ENCODE data around the gene TENM3.
"Not testable (repeated sequence)": the region's sequence is repeated elsewhere in the genome, so short reads cannot be mapped to it uniquely, and the experiment has no call there.

The TENM3 gene

DNA sequence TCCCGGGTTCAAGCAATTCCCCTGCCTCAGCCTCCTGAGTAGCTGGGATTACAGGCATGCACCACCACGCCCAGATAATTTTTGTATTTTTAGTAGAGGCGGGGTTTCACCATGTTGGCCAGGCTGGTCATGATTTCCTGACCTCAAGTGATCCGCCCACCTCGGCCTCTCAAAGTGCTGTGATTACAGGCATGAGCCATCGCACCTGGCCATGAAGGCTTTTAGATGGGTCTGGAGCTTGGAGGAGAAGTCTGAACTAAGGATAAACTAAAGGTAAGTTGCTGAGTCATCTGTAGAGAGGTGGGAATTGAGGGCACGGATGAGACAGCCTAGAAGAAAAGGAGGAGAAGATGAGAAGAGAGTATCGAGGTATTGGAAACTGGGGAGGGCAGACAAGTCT, at the start of gene TENM3:
TENM3 (plus strand) TSS at position 199 of the 400 bp plus-strand sequence. CDS start 80,619 bp downstream, outside the sequence.
- in situ Hi-C loops (cut with MboI; ENCODE audit: low pct_unique_long_range_greater_than_20kb, low sequenced_read_pairs); DNase-seq: not testable (repeated sequence)

DNA sequence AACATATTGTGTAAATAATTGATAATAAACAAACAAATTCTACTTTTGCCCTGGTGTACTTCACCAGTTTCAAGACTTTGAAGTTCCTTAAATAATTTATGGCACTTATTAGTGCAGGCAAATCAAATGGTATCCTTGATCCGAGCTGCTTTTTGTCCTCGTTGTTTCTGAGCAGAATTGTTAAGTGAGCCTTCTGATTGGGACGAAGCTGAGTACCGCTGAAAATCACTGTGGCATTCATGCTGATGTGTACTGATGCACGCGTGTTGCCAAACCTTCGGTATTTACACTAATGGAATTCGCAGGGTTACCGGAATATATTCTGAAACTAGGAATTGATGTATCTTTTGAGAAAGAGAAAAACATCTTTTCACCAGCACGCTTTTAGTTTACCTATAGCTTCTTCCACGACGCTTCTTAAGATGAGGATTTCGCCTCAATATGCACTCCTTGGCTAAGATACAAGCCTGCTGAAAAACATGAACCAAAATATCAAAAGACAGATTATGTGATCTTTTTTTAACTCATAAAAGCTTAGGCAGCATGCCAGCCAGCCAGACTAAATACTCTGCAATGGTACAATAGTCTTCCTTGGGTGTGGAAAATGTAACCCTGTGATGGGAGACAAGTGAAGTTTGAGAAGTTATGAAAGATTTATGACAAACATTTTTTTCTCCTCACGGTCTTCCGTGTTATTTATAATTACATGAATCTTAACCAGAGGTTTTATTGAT, 48.9 kb upstream of the TENM3 start:
- DNase-seq = no peak
- in situ Hi-C loops (cut with MboI; ENCODE audit: low pct_unique_long_range_greater_than_20kb, low sequenced_read_pairs) = no loop called here

DNA sequence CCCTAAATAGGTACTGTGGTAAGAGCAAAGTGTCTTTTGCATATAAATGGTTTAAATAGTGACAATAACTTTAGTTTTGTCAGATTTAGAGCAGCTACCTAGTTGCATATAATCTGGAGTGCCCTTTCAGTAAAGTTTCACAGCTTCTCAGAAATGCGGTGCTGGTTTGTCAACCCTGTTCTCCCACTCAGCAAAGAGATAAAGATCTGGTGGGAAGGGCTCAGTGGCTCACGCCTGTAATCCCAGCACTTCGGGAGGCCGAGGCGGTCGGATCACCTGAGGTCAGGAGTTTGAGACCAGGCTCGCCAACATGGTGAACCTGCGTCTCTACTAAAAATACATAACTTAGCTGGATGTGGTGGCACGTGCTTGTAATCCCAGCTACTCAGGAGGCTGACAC, 45.6 kb upstream of the TENM3 start:
- DNase-seq = no peak
- in situ Hi-C loops (cut with MboI; ENCODE audit: low pct_unique_long_range_greater_than_20kb, low sequenced_read_pairs) = no loop called here

DNA sequence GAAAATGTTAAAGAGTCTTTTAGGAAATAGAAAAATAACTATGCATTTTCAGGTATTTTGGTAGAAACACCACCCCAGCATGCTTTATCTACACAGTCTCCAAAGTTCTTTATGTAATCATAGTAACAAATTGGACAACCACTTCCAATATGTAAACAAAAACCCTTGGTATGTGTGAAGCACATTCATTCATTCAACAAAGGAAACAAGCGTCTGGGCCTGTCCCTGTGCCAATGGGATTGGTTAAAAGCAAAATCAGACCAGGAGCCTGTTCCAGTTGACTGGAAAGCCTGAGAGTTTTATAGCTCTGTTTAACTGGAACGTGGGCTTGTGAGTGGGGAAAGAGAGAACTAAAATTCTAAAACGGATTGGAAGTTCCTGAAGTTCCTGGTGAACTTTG, 41.3 kb upstream of the TENM3 start:
- in situ Hi-C loops (cut with MboI; ENCODE audit: low pct_unique_long_range_greater_than_20kb, low sequenced_read_pairs) = no loop called here

DNA sequence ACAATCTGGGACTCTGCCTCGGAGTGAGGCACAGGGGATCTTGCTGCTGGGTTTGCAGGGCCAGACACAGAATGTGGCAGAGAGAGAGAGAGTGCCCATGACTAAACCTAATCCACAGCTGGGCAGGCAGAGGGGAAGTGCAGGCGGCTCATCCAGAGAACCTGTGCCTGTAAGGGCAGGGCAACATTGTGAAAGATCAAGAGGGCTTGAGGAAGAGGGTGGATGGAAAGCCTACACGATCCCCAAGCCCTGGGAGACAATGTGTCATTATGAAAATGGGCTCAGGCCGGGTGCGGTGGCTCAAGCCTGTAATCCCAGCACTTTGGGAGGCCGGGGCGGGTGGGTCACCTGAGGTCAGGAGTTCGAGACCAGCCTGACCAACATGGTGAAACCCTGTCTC, 40.6 kb upstream of the TENM3 start:
- in situ Hi-C loops (cut with MboI; ENCODE audit: low pct_unique_long_range_greater_than_20kb, low sequenced_read_pairs) = no loop called here

More for the DNA sequence above, 41.3 kb upstream of the TENM3 start:
- DNase-seq = no peak

DNA sequence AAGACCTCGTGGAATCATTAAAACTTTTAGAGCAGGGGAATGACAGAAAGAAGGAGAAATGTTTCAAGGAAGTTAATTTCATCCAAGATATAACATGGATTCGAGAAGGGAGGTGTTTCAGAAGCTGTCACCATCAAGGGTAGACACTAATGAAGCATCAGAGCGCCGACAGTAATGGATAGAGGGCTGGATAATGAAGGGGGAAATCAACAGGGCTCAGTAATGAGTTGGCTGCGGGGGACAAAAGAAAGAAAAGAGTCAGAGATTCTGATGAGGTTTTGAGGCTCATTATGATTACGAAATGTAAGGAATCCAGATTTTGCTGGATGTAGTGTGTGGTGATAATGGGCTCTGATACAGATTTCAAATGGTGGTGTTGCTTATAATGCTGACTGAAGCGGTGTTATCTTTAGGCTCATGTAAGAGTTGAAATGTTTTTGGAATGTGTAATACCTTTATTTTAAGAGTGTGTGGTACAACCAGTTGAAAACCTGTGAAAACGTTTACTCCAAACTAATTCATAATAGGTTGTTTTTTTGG, 39.3 kb upstream of the TENM3 start:
- no peak for DNase-seq
- in situ Hi-C loops (cut with MboI; ENCODE audit: low pct_unique_long_range_greater_than_20kb, low sequenced_read_pairs) = no loop called here

More for the DNA sequence above, 40.6 kb upstream of the TENM3 start:
- no peak for DNase-seq

DNA sequence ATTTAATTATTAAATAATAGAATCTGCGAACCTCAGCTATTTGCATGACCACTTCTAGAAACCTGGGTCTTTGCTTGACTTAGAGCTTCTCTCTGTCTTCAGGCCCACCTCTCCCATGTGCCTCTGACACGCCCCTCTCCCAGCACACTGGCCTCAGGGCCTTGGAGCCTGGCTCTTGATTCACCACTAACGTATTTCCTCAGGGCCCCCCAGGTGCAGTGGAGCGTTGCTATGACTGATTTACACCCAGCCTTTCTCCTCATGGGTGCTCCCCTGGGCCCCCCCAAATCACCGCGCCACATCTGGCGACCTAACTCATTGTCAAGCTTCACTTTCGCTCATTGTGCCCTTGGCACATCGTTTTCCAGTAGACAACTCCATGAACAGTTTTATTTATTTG, 37.9 kb upstream of the TENM3 start:
- in situ Hi-C loops (cut with MboI; ENCODE audit: low pct_unique_long_range_greater_than_20kb, low sequenced_read_pairs) = no loop called here
- DNase-seq = no peak

DNA sequence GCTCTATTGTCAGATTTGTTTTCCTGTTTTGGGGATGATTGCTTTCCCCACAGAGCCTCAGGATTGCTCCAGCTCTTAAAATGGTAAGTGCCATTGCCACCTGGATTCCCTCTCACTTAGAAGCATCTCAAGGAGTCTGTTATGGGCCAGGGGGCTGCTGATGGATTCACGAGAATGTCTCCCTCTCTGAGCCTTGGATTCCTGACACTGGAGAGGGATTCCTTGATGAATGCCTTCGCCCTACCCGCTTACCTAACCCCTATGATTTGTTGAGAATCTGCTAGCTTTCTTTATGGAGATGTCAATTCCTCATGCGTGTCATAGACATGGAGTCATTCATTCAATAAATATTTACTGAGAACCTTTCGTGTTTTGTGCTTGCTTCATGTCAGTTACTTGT, 36.9 kb upstream of the TENM3 start:
- in situ Hi-C loops (cut with MboI; ENCODE audit: low pct_unique_long_range_greater_than_20kb, low sequenced_read_pairs) = no loop called here

DNA sequence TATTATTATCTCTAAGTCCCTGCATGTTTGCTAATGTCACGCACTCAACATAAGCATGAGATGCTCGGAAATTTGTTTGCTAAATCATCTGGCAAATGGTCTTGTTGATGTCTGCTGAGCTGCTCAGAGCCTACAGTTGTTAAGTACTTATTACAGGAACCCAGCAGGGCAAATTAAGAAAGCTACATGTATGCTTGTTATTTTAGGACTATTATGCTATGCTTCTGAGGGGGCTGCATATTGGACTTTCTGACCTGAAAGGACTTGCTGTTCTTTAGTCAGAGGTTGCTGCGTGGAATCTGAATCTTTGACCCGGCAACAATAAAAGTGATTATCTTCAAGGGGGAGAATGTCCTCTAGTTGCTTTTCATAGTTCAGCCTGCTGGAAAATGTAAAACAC, 36.3 kb upstream of the TENM3 start:
- no peak for DNase-seq
- in situ Hi-C loops (cut with MboI; ENCODE audit: low pct_unique_long_range_greater_than_20kb, low sequenced_read_pairs) = no loop called here

More for the DNA sequence above, 36.9 kb upstream of the TENM3 start:
- DNase-seq = no peak

DNA sequence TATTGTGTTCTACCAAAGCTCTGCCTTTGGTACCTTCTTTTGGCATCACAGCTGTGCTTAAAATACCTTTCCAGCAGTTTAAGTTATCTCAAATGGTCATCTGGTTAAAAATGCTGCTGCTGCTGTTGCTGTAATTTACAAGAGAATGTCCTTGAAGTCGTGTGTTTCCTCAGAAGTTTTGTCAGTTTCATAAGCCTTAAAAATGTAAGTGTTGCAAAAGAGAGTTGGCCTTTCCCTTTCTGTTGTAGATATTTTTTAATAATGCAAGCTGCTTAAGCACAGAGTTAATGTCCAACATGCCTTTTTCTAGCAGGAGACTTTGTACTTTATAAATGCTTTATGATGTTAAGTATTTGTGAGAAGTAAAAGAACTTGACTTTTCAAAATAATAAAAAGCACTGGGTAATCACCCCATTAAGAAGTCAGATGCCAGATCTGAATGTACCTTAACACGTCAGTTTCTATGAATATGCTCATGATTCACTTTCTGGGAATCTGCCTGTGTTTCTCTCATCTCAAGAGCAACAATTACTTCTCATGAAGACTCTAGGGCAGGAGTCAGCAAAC, 35.3 kb upstream of the TENM3 start:
- in situ Hi-C loops (cut with MboI; ENCODE audit: low pct_unique_long_range_greater_than_20kb, low sequenced_read_pairs) = no loop called here

DNA sequence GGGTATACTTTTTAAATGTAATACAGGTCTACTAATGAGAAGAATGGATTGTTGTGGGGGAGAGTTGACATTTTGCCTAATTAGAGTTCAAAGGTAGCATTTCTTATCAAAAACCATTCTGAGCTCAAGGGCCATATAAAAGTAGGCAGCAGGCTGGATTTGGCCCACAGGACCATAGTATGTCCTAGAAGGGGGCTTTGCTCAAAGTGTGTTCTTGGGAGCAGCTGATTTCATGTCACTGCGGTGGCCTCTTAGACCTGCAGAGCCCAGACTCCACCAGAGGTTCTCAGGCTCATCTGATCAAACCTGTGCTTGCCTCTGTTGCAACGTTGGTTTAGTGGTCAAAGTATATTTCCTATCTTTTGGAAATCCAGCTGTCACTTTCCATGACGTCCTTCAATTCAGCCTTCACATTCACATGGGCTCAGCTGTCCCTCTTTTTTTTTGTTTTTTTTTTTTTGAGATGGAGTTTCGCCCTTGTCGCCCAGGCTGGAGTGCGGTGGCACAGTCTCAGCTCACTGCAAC, 34.6 kb upstream of the TENM3 start:
- in situ Hi-C loops (cut with MboI; ENCODE audit: low pct_unique_long_range_greater_than_20kb, low sequenced_read_pairs) = no loop called here
- no peak for DNase-seq

More for the DNA sequence above, 35.3 kb upstream of the TENM3 start:
- no peak for DNase-seq

DNA sequence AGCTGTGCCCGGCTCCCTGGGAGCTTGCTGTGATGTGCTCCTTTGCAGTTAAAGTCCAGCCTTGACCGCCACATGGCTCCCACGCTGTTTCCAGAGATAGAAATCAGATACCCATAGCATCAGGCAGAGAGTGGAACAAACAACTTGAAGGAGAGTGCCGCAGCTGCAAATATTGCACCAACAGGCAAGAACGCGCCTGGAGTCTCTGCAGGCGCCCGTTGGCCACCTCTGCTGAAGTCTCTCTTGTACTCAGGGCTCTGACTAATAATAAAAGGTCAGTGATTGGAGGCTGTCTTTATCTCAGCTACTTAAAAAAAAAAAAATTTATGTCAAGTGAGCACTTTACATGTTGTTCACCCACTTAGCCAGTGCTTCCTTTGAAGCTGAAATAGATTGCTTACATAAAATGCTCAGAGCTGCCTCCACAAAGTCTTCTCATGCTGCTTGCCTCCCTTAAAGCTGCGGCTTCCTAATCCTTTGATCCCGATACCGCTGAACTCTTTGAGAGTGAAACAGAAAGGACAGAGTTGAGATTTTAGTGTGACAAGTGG, 30.9 kb upstream of the TENM3 start:
- DNase-seq = no peak
- in situ Hi-C loops (cut with MboI; ENCODE audit: low pct_unique_long_range_greater_than_20kb, low sequenced_read_pairs) = no loop called here

DNA sequence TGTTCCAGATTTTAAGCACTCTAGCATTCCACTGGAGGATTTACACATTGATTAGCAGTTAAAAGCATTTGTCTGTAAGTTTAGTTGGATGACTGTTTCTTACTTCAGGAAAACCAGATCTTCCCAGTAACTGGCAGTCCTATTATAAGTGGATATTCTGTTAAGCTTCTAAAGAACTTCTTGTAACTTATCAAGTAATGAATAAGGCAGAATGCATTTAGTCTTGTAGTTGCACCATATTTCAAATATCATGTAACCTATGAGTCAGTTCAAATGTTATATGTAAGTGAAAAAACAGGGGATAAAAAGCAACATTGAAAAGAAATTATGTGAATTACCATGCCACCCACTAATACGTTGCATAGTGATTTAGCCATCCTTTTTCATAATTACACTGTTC, 30.2 kb upstream of the TENM3 start:
- in situ Hi-C loops (cut with MboI; ENCODE audit: low pct_unique_long_range_greater_than_20kb, low sequenced_read_pairs) = no loop called here
- no peak for DNase-seq

DNA sequence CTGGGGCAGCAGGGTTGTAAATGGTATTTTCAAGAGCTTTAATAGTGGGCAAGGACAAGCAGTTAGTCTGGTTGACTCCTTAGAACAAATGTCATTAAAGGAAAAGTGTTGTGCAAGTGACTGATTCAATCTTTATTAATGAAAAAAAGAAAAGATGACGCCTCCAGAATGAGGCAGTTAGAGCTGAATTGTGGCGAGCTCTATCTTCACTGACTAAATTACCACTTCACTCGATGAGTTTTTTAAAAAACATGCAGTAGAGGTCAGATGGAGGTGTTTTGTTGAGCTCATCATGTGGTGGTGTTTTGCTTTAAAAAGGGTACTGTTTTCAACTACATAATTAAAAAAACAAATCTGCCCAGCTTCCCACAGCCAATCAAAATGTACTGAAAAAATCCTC, 28.1 kb upstream of the TENM3 start:
- in situ Hi-C loops (cut with MboI; ENCODE audit: low pct_unique_long_range_greater_than_20kb, low sequenced_read_pairs) = no loop called here
- no peak for DNase-seq

DNA sequence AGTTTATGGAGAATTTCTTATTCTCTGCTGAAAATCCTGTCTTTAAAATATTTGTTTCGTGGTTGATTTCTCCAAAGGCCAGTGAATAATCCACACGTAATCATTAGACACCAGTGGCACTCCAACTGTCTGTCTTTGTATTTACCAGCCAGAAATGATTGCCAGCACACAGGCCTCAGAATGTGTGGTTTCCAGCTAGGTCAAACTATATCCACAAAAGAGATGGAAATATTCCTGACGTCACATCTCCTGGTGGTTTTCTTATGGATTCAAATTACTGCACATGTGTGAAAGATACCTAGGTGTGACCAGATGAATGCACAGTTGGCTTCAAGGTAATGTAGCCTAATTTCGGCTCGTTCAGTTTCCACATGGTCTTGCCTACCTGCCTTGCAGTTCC, 27.2 kb upstream of the TENM3 start:
- DNase-seq = no peak
- in situ Hi-C loops (cut with MboI; ENCODE audit: low pct_unique_long_range_greater_than_20kb, low sequenced_read_pairs) = no loop called here

DNA sequence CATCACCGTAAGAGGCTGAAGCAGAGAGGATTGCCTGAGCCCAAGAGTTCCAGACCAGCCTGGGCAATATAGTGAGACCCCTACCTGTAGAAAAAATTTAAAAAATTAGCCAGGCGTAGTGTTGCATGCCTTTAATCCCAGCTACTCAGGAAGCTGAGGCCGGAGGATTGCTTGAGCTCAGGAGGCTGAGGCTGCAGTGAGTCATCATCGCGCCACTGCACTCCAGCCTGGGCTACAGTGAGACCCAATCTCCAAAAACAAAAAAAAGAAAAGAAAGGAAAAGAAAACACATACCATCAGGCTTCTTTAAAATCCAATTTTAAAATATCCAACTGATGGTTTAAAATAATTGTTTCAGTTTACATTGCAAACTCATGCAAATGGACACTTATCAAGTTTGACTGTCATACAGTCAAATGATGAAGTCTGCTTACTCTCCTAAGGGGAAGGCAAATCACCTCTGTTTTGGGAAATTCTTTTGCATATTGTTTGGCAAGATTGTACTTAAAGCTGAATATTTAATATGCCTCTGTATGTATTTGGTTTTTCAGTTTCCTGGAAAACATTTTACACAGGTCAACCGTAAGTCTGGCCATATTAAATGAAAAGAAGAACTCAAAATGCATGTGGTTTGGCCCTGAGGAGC, 23.7 kb upstream of the TENM3 start:
- no peak for DNase-seq
- in situ Hi-C loops (cut with MboI; ENCODE audit: low pct_unique_long_range_greater_than_20kb, low sequenced_read_pairs) = no loop called here

DNA sequence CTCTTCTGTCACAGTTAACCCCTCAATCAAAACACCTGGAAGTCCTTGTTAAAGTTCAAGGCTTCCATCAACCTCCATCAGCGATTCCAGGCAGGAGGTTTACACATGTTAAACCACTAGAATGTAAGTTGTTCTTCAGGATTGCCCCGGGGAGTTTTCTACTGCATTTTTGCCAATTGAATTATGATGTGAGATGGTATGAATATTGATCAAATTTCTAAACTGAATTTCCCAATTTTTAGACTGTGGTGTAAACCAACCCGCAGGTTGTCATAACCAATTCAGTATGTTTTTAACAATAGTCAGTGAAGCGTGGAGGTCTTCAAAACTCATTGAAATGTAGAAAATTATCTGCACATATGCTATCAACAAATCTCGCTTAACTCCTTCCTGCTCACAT, 21.2 kb upstream of the TENM3 start:
- DNase-seq = no peak
- in situ Hi-C loops (cut with MboI; ENCODE audit: low pct_unique_long_range_greater_than_20kb, low sequenced_read_pairs) = no loop called here

DNA sequence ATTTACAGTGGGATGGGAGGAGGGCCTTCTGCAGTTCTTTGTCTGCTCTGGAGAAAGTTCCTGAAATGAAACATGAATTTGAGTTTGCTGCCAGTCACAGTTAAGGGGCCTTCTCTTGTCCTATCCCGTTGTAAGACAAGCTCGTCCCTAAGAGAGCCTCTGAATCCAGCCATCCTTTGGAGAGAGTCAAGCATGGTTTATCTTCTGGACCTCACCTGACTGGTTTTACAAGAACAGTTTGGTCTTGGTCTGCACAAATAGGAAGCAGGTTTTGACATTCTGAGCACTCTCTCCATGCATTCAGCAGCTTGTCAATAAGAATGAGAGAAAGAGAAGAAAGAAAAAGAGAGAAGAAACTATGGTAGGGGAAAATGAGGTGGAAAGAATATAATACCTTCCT, 20.4 kb upstream of the TENM3 start:
- in situ Hi-C loops (cut with MboI; ENCODE audit: low pct_unique_long_range_greater_than_20kb, low sequenced_read_pairs) = no loop called here
- DNase-seq = no peak

DNA sequence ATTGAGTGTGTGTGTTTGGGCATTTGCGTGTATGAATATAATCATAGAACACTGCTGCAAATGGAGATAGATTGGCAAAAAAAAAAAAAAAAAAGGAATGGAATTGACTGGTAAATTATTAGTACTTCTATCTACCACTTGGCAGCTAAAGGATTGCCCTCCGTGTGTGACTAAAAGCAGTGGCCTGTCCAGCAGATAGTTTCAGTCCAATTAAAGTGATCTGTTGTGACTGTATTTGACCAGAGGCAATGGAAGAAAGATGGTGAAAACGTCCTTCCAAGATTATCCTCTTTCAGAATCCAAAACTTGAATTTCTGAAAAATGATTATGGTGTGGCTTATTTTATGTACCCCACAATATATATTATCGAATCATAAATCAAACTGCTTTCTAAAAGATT, 19.5 kb upstream of the TENM3 start:
- DNase-seq = no peak
- in situ Hi-C loops (cut with MboI; ENCODE audit: low pct_unique_long_range_greater_than_20kb, low sequenced_read_pairs) = no loop called here

Measured in KBM-7 (cell line).